Measurements from ENCODE around the gene LRRC74B.

- TF ChIP-seq CTCF (IDR thresholded peaks at IDR 0.05), result no peak
- no peak for TF ChIP-seq ZFX (IDR thresholded peaks at IDR 0.05; ENCODE audit: borderline replicate concordance)
These were observed 44.0 kb upstream of the LRRC74B start, which contains the start of gene THAP7 for GRCh38 chr22:21001601-21002325.

All from 22Rv1 (cell line).